Erythroblast (primary cell): Measurements from ENCODE around the gene SRGAP3.

Source experiments
- DNase-seq, 2 experiments: peaks; one replicate each; lab custom pipeline; 2025; lab: John Stamatoyannopoulos, UW
- GATA1 ChIP-seq: IDR thresholded peaks from 2 replicates; pipeline ENCODE4 v1.6.1; 2011; ENCODE audit warnings: low read depth, mild to moderate bottlenecking, control low read depth, low read length, moderate library complexity
- POLR2A ChIP-seq: IDR thresholded peaks from 2 replicates; pipeline ENCODE4 v1.6.1; 2011; ENCODE audit warnings: mild to moderate bottlenecking, low read length

The SRGAP3 gene

GRCh38 chr3:9062570-9062969 is 186.9 kb downstream of the SRGAP3 start:
- DNase-seq, result no peak
- TF ChIP-seq POLR2A, result no peak
- TF ChIP-seq GATA1, result no peak

- no peak for TF ChIP-seq GATA1
- TF ChIP-seq POLR2A, result no peak
- DNase-seq, result no peak
Measured at GRCh38 chr3:9061634-9062033, 187.8 kb downstream of the SRGAP3 start.

GRCh38 chr3:9059489-9060400 is 189.7 kb downstream of the SRGAP3 start:
- TF ChIP-seq POLR2A, result no peak
- TF ChIP-seq GATA1, result no peak

DNA sequence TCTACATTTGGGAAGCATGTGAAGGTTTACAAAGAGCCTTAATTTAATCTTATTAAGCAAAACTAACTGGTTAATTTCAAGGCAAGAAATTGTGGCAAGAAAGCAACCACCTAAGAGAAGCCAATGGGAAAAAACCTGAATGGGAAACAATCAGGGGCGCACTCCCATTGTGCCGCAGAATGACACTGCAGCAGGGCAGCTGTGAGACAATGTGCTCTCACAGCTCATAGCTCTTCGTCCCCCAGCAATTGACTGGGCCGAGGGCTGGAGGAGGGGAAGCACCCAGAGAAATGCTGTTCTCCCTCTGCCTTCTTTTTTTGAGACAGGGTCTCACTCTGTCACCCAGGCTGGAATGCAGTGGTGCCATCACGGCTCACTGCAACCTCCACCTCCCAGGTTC is 192.9 kb downstream of the SRGAP3 start:
- TF ChIP-seq GATA1 (no peak), POLR2A (no peak)
- DNase-seq, result no peak

More at GRCh38 chr3:9059489-9060400, 189.7 kb downstream of the SRGAP3 start:
- no peak for DNase-seq

DNA sequence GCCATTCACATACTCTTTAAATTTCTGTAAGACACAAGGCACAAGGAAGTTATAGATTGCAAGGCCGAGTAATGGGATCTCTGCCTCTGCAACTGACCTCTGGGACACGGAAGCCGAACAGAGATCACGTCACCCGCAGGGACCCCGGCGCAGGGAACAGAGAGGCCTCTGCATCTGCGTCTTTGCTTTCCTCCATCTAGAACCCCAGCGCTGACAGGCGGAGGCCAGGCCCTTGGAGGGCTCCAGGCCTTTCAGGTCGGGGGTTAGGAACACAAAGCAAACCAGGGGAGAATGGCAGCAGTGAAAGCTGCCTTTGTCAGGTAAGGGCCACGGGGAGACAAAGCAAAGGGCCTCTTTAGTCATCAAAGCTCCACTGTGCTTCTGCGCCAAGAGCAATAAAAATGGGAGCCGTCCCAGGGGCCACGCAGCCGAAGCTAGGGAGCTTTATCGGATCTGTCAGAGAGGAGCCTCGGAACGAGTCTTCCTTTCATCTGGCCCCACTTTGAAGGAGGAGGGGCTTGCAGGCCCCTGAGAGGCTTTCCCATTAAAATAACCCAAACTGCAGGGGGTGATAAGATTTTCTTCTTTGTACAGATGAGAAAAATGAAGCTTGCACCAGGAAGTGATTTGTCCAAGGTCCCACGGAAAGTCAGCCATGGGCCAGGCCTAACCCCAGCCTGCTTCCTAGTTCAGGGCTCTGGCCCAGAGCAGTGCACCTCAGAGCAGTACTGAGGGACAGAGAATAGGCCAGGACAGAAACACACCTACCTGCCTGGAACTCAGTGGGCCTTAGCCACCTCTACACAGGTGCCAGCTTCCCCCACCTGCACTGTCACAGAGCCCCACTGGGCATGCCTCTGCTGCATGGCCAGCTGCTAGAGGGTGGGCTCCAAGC is 201.7 kb downstream of the SRGAP3 start:
- TF ChIP-seq GATA1, result no peak
- TF ChIP-seq POLR2A, result no peak

GRCh38 chr3:9045371-9045770 is 204.1 kb downstream of the SRGAP3 start:
- TF ChIP-seq POLR2A (no peak), GATA1 (no peak)
- DNase-seq, result no peak

More for the DNA sequence above, 201.7 kb downstream of the SRGAP3 start:
- DNase-seq, result no peak

GRCh38 chr3:9043063-9043462 is 206.4 kb downstream of the SRGAP3 start:
- no peak for DNase-seq
- TF ChIP-seq POLR2A, result no peak
- TF ChIP-seq GATA1, result no peak

DNA sequence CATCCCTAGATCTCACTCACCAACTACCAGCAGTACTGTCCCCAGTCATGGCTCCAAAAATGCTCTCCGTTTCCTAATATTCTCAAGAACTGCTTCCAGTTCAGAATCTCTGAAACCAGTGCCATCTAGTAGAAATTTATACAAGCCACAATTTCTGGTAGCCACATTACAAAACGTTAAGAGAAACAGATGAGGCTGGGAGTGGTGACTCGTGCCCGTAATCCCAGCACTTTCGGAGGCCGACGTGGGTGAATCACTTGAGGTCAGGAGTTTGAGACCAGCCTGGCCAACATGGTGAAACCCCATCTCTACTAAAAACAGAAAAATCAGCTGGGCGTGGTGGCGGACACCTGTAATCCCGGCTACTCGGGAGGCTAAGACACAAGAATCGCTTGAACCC is 207.8 kb downstream of the SRGAP3 start:
- no peak for DNase-seq
- no peak for TF ChIP-seq POLR2A
- TF ChIP-seq GATA1, result no peak

DNA sequence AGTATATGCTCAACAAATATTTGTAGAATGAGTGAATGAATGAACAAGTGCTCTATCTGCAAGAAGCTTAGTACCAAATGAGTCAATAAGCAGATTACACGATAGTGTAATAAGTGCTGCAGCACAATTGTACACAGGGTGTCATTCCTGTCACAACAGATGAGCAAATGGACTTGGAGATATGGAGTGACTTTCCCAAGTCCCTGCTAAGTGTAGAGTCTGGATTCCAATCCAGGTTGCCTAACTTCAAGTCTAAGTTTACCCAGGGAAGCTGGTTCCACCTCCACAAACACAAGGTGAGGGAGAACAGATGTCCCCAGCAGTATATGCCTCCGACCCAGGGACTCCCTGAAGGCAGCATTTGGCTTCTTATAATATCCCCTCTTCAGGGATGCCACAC is 208.4 kb downstream of the SRGAP3 start:
- TF ChIP-seq GATA1 (no peak), POLR2A (no peak)
- DNase-seq, result no peak

DNA sequence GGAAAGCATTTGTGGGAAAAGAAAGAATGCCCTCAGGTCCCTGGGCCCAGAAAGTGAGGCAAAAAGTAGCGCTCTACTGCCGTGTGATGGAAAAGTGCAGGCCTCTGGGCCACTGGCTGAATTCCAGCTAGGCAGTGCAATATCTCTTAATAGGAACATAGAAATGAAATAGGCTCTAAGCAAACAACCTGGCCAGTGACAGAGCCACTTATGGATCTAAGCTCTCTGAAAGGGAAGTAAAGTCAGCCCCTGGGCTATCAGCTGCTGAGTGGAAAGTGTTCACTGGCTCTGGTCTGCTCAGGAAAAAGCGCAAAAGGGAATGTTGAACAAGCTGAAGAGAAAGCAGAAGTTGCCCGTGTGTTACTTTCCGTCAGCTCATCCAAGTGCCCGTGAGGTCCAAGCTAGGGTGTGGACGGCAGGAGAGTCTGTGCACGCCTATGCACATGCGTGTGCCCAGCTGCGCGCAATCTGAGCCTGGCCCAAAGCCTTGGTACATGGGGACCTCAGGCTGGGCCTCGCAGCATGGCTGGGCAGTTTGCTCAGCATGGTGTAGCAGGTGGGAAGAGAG is 212.2 kb downstream of the SRGAP3 start:
- DNase-seq, result no peak
- TF ChIP-seq GATA1, result no peak
- no peak for TF ChIP-seq POLR2A

DNA sequence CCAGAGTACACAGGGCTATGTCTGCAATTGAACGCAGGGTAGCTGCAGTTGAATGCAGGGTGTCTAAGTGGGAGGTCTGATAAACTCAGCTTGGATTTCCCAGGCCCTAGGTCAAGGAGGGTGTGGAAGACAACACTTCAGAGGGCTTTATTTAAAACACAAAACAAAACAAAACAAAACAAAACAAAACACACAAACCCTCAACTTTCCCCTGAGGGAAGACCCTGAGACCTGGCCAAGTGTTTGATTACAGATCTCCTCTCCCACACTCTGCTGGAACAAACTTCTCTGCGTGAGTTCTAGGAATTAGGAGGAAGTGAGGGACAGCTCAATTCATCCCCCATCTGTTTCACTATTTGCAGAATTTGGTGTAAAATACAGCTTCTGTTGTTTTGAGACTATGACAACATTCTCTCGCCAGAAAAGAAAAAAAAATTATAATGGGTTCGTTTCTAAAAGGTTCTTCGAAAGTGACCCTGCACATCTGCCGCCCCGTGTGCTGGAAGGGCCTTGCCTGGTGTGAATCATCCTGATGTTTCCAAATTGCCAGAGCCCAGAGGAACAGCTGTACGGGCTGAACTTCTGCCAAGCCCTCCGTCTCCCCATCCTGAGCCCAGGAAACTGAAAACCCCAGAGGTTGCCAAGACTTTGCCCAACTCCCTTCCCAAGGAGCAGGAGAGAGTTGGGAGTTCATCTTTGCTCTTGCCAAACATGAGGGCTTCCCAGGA is 212.9 kb downstream of the SRGAP3 start:
- DNase-seq, result no peak
- no peak for TF ChIP-seq GATA1

GRCh38 chr3:9035961-9036360 is 213.5 kb downstream of the SRGAP3 start:
- TF ChIP-seq GATA1 (no peak), POLR2A (no peak)
- DNase-seq, result no peak

GRCh38 chr3:9035473-9035872 is 214.0 kb downstream of the SRGAP3 start:
- DNase-seq, result no peak
- TF ChIP-seq POLR2A (no peak), GATA1 (no peak)

GRCh38 chr3:9033867-9034266 is 215.6 kb downstream of the SRGAP3 start:
- no peak for DNase-seq
- no peak for TF ChIP-seq GATA1
- no peak for TF ChIP-seq POLR2A
